CD4-positive, alpha-beta T cell (primary cell): ENCODE measurements around the gene R3HDM4. TPM values are rescaled to one million over a fixed set of nuclear protein-coding genes. Genes with fewer than 3 reads are reported as not detected.

Experiments used
- ATAC-seq: fragments of 200-7000 bp; cut with Tn5 transposase; one replicate; pipeline ENCODE4 v1.10.0; 2022; ENCODE audit warnings: mild to moderate bottlenecking; ENCODE audit not compliant: poor library complexity
- CTCF ChIA-PET: fragments of 350-600 bp; sonication (Branson Sonifier 250); formaldehyde crosslinking; loops from one replicate; lab custom pipeline; 2021; ENCODE audit warnings: antibody characterized with exemption, inconsistent platforms; lab: Charles Lee
- POLR2A ChIA-PET: fragments of 350-600 bp; sonication (Branson Sonifier 250); formaldehyde crosslinking; loops from one replicate; lab custom pipeline; 2021; ENCODE audit warnings: antibody characterized with exemption, inconsistent platforms; lab: Charles Lee
- DNase-seq, 14 experiments: peaks; one replicate each; pipeline ENCODE4 v3.0.0-alpha.2; 2013 to 2020; ENCODE audit warnings: mixed read lengths in 2 of 14
- H3K27ac ChIP-seq, 2 donors: one replicate each; pipeline versions ENCODE4 v1.5.1 to v1.7.0; 2013; ENCODE audit warnings: low read length in 2 of 2, low read depth in 1 of 2, mild to moderate bottlenecking in 1 of 2
- H3K27me3 ChIP-seq, 2 experiments: 1 replicate in 1 of 2; 2 replicates in 1 of 2; pipeline versions ENCODE4 v1.6.1 to v1.7.0; 2013; ENCODE audit warnings: low read length in 2 of 2, control low read depth in 1 of 2, mild to moderate bottlenecking in 1 of 2, moderate library complexity in 1 of 2; ENCODE audit not compliant: insufficient read depth in 2 of 2, control insufficient read depth in 1 of 2
- H3K36me3 ChIP-seq: one replicate; pipeline ENCODE4 v1.6.1; 2013; ENCODE audit warnings: low read length, control low read depth; ENCODE audit not compliant: insufficient read depth
- H3K4me1 ChIP-seq: one replicate; pipeline ENCODE4 v1.6.1; 2013; ENCODE audit warnings: low read length, control low read depth; ENCODE audit not compliant: insufficient read depth
- H3K4me3 ChIP-seq: one replicate; pipeline ENCODE4 v1.5.1; 2013; ENCODE audit warnings: mild to moderate bottlenecking, low read length, moderate library complexity
- H3K9me3 ChIP-seq, 2 experiments: 1 replicate in 1 of 2; 2 replicates in 1 of 2; pipeline versions ENCODE4 v1.6.1 to v1.7.0; 2013; ENCODE audit warnings: low read length in 2 of 2, mild to moderate bottlenecking in 2 of 2, control low read depth in 1 of 2, moderate library complexity in 1 of 2; ENCODE audit not compliant: control insufficient read depth in 1 of 2, insufficient read depth in 1 of 2
- H3K27ac Mint-ChIP-seq: one replicate; pipeline ENCODE4 v1.8.0; 2020; ENCODE audit warnings: mixed read lengths
- H3K27me3 Mint-ChIP-seq: one replicate; pipeline ENCODE4 v1.8.0; 2021; ENCODE audit warnings: mixed read lengths
- H3K36me3 Mint-ChIP-seq: one replicate; pipeline ENCODE4 v1.8.0; 2021; ENCODE audit warnings: low read depth, mixed read lengths
- H3K4me1 Mint-ChIP-seq: one replicate; pipeline ENCODE4 v1.8.0; 2021; ENCODE audit warnings: low read depth, mixed read lengths
- H3K4me3 Mint-ChIP-seq: one replicate; pipeline ENCODE4 v1.8.0; 2020; ENCODE audit warnings: mild to moderate bottlenecking, mixed read lengths
- H3K9me3 Mint-ChIP-seq: one replicate; pipeline ENCODE4 v1.8.0; 2020; ENCODE audit warnings: mixed read lengths
- CTCF ChIP-seq: fragments of 200-600 bp; IDR thresholded peaks from one replicate; pipeline ENCODE4 v1.8.0; 2022; ENCODE audit warnings: antibody characterized with exemption, mild to moderate bottlenecking
- intact Hi-C, 2 experiments: fragments of 100-400 bp; cut with DNase I in 1 of 2; cut with micrococcal nuclease in 1 of 2; formaldehyde crosslinking; loops; one replicate each; pipeline versions ENCODE4 v1.15.1 to v1.9.0; 2023 to 2025; cut with DNase I, micrococcal nuclease
- total RNA-seq, 174 experiments: library from RNA in 2 of 174; stranded (reverse) in 2 of 174; gene quantifications; one replicate each; pipeline ENCODE4 v1.2.3 and lab custom pipeline; 2021 to 2026

R3HDM4 gene
- total RNA-seq, 2 experiments from 2014 or later, result 309 to 313 TPM

GRCh38 chr19:889662-890295, 23.2 kb downstream of the R3HDM4 start:
- Mint-ChIP-seq H3K27ac (peak overlapping the region; percentile 82), H3K4me1 (peaks cover 21% of the 10 kb centered on the region), H3K4me3 (peak overlapping the region; percentile 60), H3K27me3 (peaks cover 3% of the 10 kb centered on the region), H3K36me3 (peaks cover 41% of the 10 kb centered on the region), H3K9me3 (no peaks in the 10 kb centered on the region)
- ATAC-seq (no peak), DNase-seq (no peak)
- ChIA-PET CTCF (no interaction called here), POLR2A (interaction anchor here (0.8 kb wide), 1 partner anchor 19 kb away, joined by 4 read pairs; no protein-coding TSS in a partner anchor)
- Histone ChIP-seq H3K4me3 (no peak overlapping the region), H3K36me3 (peaks cover 44% of the 10 kb centered on the region), H3K27ac (no peak overlapping the region), H3K4me1 (peaks cover 25% of the 10 kb centered on the region), H3K27me3 (no peaks in the 10 kb centered on the region), H3K9me3 (no peaks in the 10 kb centered on the region)
- TF ChIP-seq CTCF, result no peak
- intact Hi-C loops, result no loop called here

- peak overlapping the region; percentile 82 for H3K27ac Mint-ChIP-seq
- H3K36me3 ChIP-seq, result peaks cover 51% of the 10 kb centered on the region
- peaks cover 3% of the 10 kb centered on the region for H3K27me3 Mint-ChIP-seq
- DNase-seq (peak in 12 of 14 experiments; percentile 20 to 71 (median 49)), ATAC-seq (peak; percentile 28)
- peak overlapping the region; percentile 33 for H3K4me3 ChIP-seq
- ChIA-PET CTCF (no interaction called here), POLR2A (interaction anchor here (0.7 to 1.7 kb wide), 4 partner anchors 8 to 25 kb away, joined by 3 to 4 read pairs (median 3); no protein-coding TSS in a partner anchor)
- H3K9me3 Mint-ChIP-seq, result no peaks in the 10 kb centered on the region
- H3K4me3 Mint-ChIP-seq, result peak overlapping the region; percentile 72
- no peak for TF ChIP-seq CTCF
- H3K27ac ChIP-seq, result peak overlapping the region in 1 of 2 donors; percentile 7
- peaks cover 21% of the 10 kb centered on the region for H3K4me1 Mint-ChIP-seq
- no peaks in the 10 kb centered on the region for H3K9me3 ChIP-seq
- peaks cover 48% of the 10 kb centered on the region for H3K36me3 Mint-ChIP-seq
- intact Hi-C loops, result no loop called here
- H3K4me1 ChIP-seq, result peaks cover 24% of the 10 kb centered on the region
- H3K27me3 ChIP-seq, result no peaks in the 10 kb centered on the region
Measured at GRCh38 chr19:888581-889385, 24.2 kb downstream of the R3HDM4 start.

GRCh38 chr19:887599-887998, 25.4 kb downstream of the R3HDM4 start:
- Histone ChIP-seq H3K27ac (no peak overlapping the region), H3K36me3 (peaks cover 59% of the 10 kb centered on the region), H3K9me3 (no peaks in the 10 kb centered on the region), H3K4me1 (peaks cover 20% of the 10 kb centered on the region), H3K27me3 (no peaks in the 10 kb centered on the region), H3K4me3 (no peak overlapping the region)
- Mint-ChIP-seq H3K4me3 (peak overlapping the region; percentile 42), H3K27me3 (no peaks in the 10 kb centered on the region), H3K9me3 (no peaks in the 10 kb centered on the region), H3K4me1 (peaks cover 12% of the 10 kb centered on the region), H3K36me3 (peaks cover 49% of the 10 kb centered on the region), H3K27ac (peak overlapping the region; percentile 82)
- DNase-seq (no peak), ATAC-seq (no peak)
- ChIA-PET CTCF (no interaction called here), POLR2A (interaction anchor here (0.7 to 1.7 kb wide), 4 partner anchors 10 to 23 kb away, joined by 3 to 4 read pairs (median 3); no protein-coding TSS in a partner anchor)
- TF ChIP-seq CTCF, result no peak
- intact Hi-C loops, result no loop called here
